Measurements from ENCODE around the gene ZNF862. TPM values are rescaled to one million over a fixed set of nuclear protein-coding genes. Genes with fewer than 3 reads are reported as not detected.

The ZNF862 gene
- total and polyA plus RNA-seq, 10 of the 15 experiments (the other 5 are each of a cell fraction or from before 2014, with no cell fraction given) = 0.49 to 7.7 (median 3.5) TPM

- Histone ChIP-seq H3K36me3 (ENCODE audit: control insufficient read depth in 2 of 2, insufficient read depth in 2 of 2, low read length in 1 of 2) (no peaks in the 10 kb centered on the region), H3K4me1 (ENCODE audit: control insufficient read depth, insufficient read depth, low read length) (no peaks in the 10 kb centered on the region; the same call in 1 of the 2 replicates), H4K20me1 (ENCODE audit: control insufficient read depth, insufficient read depth) (no peaks in the 10 kb centered on the region), H3K4me3 (no peak overlapping the region), H3K9ac (ENCODE audit: control insufficient read depth, insufficient read depth, low read length) (no peak overlapping the region), H2AFZ (ENCODE audit: control insufficient read depth, low read depth, low read length) (no peak overlapping the region), H3K27ac (ENCODE audit: control insufficient read depth, insufficient read depth) (no peak overlapping the region), H3K79me2 (ENCODE audit: control insufficient read depth, insufficient read depth, low read length) (peaks cover under 1% of the 10 kb centered on the region; the same call in 1 of the 2 replicates), H3K9me3 (replicated peaks; ENCODE audit: control insufficient read depth, insufficient read depth, low read length) (no peaks in the 10 kb centered on the region), H3K4me2 (ENCODE audit: control insufficient read depth, insufficient read depth) (no peak overlapping the region), H3K27me3 (replicated peaks in 1 of 2; ENCODE audit: control insufficient read depth in 2 of 2, insufficient read depth in 2 of 2, low read length in 1 of 2) (peaks cover 0 to 3% of the 10 kb centered on the region in 2 experiments; a peak in 1 of 4 replicates)
- TF ChIP-seq MLLT1 (IDR thresholded peaks at IDR 0.05) = no peak
- no peak for TF ChIP-seq ASH2L (IDR thresholded peaks at IDR 0.05; ENCODE audit: borderline replicate concordance, low read depth)
- TF ChIP-seq SREBF1 (IDR thresholded peaks at IDR 0.05; ENCODE audit: low read length) = no peak
- no peak for TF ChIP-seq IRF3 (IDR thresholded peaks at IDR 0.05)
- no peak for TF ChIP-seq MTA2 (IDR thresholded peaks at IDR 0.05; ENCODE audit: low read depth)
- TF ChIP-seq YBX1 (IDR thresholded peaks at IDR 0.05) = no peak
- ATAC-seq (no peak), FAIRE-seq (no peak), DNase-seq (ENCODE audit: low read depth, low spot score) (no peak)
- in situ Hi-C loops (cut with MboI) (no loop called here), intact Hi-C loops (cut with micrococcal nuclease; ENCODE audit: unreplicated experiment) (no loop called here)
- ChIA-PET CTCF (no interaction called here), SMC1A (ENCODE audit: uncharacterized antibody, unreplicated experiment) (no interaction called here), RAD21 (ENCODE audit: unreplicated experiment) (interaction anchor here (1.0 kb wide), 1 partner anchor 171 kb away, joined by 3 read pairs; no protein-coding TSS in a partner anchor), POLR2A (no interaction called here)
- 40% methylated on average over 12 of the region's 12 CpGs for WGBS (ENCODE audit: insufficient coverage, insufficient replicate concordance, low lambda C conversion rate, missing lambda C conversion rate)
- BruUV-seq (replicated peaks) = no TSS peak
Observed at GRCh38 chr7:149833495-149834130, 4.6 kb upstream of the ZNF862 start.

Measured in GM12878 (cell line).